ENCODE data around the gene EIPR1.
A peak's percentile ranks its signal among the peaks of the same experiment; 100 is the strongest.

GRCh38 chr2:3307236-3307635 lies 70.4 kb downstream of the EIPR1 start:
- no peak for TF ChIP-seq PRDM4 (CRISPR knock-in tag; IDR thresholded peaks at IDR 0.05; ENCODE audit: borderline replicate concordance)
- no peak for TF ChIP-seq MAZ (IDR thresholded peaks at IDR 0.05; ENCODE audit: borderline replicate concordance, low read depth, low read length)
- no peak for TF ChIP-seq MAZ (CRISPR knock-in tag; IDR thresholded peaks at IDR 0.05; ENCODE audit: low read depth)
- no peak for TF ChIP-seq DNMT1 (CRISPR knock-in tag; IDR thresholded peaks at IDR 0.05)
- TF ChIP-seq NRL (CRISPR knock-in tag; IDR thresholded peaks at IDR 0.05; ENCODE audit: borderline replicate concordance): 0 out of 2 replicates have a peak, but pooled peaks have one; percentile 30
- TF ChIP-seq CTCF (CRISPR knock-in tag; IDR thresholded peaks at IDR 0.05): no peak
- no peak for TF ChIP-seq SIN3B (IDR thresholded peaks at IDR 0.05; ENCODE audit: low read length)
- no peak for TF ChIP-seq TRAFD1 (CRISPR knock-in tag; IDR thresholded peaks at IDR 0.05; ENCODE audit: borderline replicate concordance)

Data from HepG2 (cell line).